Natural killer cell (primary cell): ENCODE measurements around the gene ITGA5. TPM values are rescaled to one million over a fixed set of nuclear protein-coding genes. Genes with fewer than 3 reads are reported as not detected.

Source experiments
- ATAC-seq, 3 donors: fragments of 150-1000 bp in 2 of 3; fragments of 200-7000 bp in 1 of 3; cut with Tn5 transposase; 1 replicate in 1 of 3; 2 replicates in 2 of 3; pipeline ENCODE4 v1.10.0; 2021; ENCODE audit warnings: mild to moderate bottlenecking in 2 of 3, moderate library complexity in 2 of 3
- DNase-seq, 2 donors: peaks; one replicate each; pipeline versions ENCODE4 v3.0.0 to v3.0.0-alpha.2; 2013 to 2021; ENCODE audit warnings: mixed read lengths in 1 of 2
- H3K27ac ChIP-seq: one replicate; pipeline ENCODE4 v1.5.1; 2013; ENCODE audit warnings: mild to moderate bottlenecking, low read length
- H3K27me3 ChIP-seq: one replicate; pipeline ENCODE4 v1.6.1; 2013; ENCODE audit warnings: low read length; ENCODE audit not compliant: control insufficient read depth, insufficient read depth
- H3K36me3 ChIP-seq: one replicate; pipeline ENCODE4 v1.6.1; 2013; ENCODE audit warnings: low read length; ENCODE audit not compliant: control insufficient read depth, insufficient read depth
- H3K4me1 ChIP-seq: one replicate; pipeline ENCODE4 v1.6.1; 2013; ENCODE audit warnings: low read length; ENCODE audit not compliant: control insufficient read depth, insufficient read depth
- H3K4me3 ChIP-seq: one replicate; pipeline ENCODE4 v1.5.1; 2013; ENCODE audit warnings: low read length
- H3K9me3 ChIP-seq: one replicate; pipeline ENCODE4 v1.6.1; 2013; ENCODE audit warnings: low read length; ENCODE audit not compliant: control insufficient read depth, insufficient read depth
- H3K27ac Mint-ChIP-seq, 2 donors: one replicate each; pipeline ENCODE4 v1.8.0; 2022; ENCODE audit warnings: mild to moderate bottlenecking in 2 of 2, mixed read lengths in 2 of 2, moderate library complexity in 1 of 2
- H3K27me3 Mint-ChIP-seq, 2 donors: one replicate each; pipeline ENCODE4 v1.8.0; 2022; ENCODE audit warnings: low read depth in 2 of 2, mixed read lengths in 2 of 2
- H3K36me3 Mint-ChIP-seq: one replicate; pipeline ENCODE4 v1.8.0; 2022; ENCODE audit warnings: mixed read lengths
- H3K4me1 Mint-ChIP-seq, 2 donors: one replicate each; pipeline ENCODE4 v1.8.0; 2022; ENCODE audit warnings: mixed read lengths in 2 of 2
- H3K4me3 Mint-ChIP-seq: one replicate; pipeline ENCODE4 v1.8.0; 2022; ENCODE audit warnings: mild to moderate bottlenecking, moderate library complexity, mixed read lengths
- H3K9me3 Mint-ChIP-seq, 2 donors: one replicate each; pipeline ENCODE4 v1.8.0; 2022; ENCODE audit warnings: mixed read lengths in 2 of 2
- WGBS: methylation state at CpG from one replicate; pipeline ENCODE4 v1.1.7; 2013; ENCODE audit warnings: missing lambda C conversion rate; ENCODE audit not compliant: insufficient coverage; 5-methylcytosine and 5-hydroxymethylcytosine counted together
- intact Hi-C: fragments of 100-400 bp; cut with micrococcal nuclease; formaldehyde crosslinking; loops from one replicate; pipeline ENCODE4 v1.14.2; 2022
- total RNA-seq, 4 donors: library from RNA; stranded (reverse); fragments of 120-200 nt in 1 of 4; gene quantifications; one replicate each; pipeline versions ENCODE4 v1.2.3 to v1.2.4, GENCODE V29; 2013 to 2022
- TF ChIP-seq, protein P1 (sequence below): fragments of 200-600 bp; IDR thresholded peaks from one replicate; pipeline ENCODE4 v1.8.0; 2022; ENCODE audit warnings: antibody characterized with exemption

ITGA5 gene
- total RNA-seq, 3 donors from 2014 or later (not counting 1 experiment from before 2014, with no cell fraction given) = 177 to 232 (median 207) TPM

DNA sequence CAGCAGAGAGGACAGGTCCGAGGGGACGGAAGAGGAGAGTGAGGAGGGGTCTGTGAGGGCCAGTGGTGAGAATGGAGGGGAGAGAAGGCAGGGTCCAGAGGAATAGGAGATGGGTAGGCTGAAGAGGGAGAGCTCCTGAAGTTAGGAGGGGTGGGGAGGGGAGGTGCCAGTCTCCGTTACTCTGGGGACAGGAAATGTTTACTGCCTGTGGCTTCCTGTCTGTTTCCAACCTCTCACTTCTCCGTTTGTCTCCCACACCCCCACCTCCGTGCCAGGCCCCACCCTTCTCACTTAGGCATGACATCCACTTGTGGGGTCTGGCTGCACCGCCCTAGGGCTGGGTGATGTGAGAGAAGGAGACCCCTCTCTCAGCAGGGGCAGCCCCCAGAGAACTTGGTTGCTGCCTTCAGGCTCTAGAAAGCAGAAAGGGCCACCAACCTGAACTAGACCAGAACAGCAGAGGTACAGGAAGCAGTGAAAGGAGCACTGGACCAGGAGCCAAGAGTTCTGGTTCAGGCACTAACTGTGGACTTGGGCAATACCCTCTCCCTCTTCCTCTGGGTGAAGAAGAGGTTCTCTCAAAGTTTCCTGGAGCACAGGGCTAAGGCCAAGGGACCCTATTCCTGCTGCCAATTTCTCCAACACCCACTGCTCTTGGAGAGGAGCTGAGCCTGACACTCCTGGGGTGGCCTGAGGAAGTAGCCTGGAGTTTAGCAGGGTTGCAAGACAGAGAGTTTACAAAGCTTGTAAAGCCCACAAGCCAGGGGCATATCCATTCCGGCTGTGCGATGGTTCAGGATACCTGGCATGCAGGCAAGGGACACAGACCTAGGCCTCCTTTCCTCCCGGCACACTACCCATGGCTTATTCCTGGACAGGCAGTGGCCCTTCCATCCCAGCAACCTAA lies 5.5 kb downstream of the ITGA5 start:
- Mint-ChIP-seq H3K9me3 (no peaks in the 10 kb centered on the region), H3K4me3 (peak overlapping the region; percentile 72), H3K4me1 (peaks cover 62 to 85% of the 10 kb centered on the region in 2 donors), H3K27me3 (no peaks in the 10 kb centered on the region), H3K27ac (peak overlapping the region; percentile 87 to 91), H3K36me3 (no peaks in the 10 kb centered on the region)
- H3K36me3 ChIP-seq = peaks cover 20% of the 10 kb centered on the region
- DNase-seq (peak; percentile 74 to 92), ATAC-seq (peak; percentile 73 to 92 (median 85))
- H3K4me1 ChIP-seq = peaks cover 92% of the 10 kb centered on the region
- intact Hi-C loops = no loop called here
- no peaks in the 10 kb centered on the region for H3K27me3 ChIP-seq
- TF ChIP-seq, protein P1, sequence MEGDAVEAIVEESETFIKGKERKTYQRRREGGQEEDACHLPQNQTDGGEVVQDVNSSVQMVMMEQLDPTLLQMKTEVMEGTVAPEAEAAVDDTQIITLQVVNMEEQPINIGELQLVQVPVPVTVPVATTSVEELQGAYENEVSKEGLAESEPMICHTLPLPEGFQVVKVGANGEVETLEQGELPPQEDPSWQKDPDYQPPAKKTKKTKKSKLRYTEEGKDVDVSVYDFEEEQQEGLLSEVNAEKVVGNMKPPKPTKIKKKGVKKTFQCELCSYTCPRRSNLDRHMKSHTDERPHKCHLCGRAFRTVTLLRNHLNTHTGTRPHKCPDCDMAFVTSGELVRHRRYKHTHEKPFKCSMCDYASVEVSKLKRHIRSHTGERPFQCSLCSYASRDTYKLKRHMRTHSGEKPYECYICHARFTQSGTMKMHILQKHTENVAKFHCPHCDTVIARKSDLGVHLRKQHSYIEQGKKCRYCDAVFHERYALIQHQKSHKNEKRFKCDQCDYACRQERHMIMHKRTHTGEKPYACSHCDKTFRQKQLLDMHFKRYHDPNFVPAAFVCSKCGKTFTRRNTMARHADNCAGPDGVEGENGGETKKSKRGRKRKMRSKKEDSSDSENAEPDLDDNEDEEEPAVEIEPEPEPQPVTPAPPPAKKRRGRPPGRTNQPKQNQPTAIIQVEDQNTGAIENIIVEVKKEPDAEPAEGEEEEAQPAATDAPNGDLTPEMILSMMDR = no peak
- peak overlapping the region; percentile 27 for H3K4me3 ChIP-seq
- no peaks in the 10 kb centered on the region for H3K9me3 ChIP-seq
- WGBS = 41% methylated on average over 6 of the region's 9 CpGs
- H3K27ac ChIP-seq = peak overlapping the region; percentile 89

DNA sequence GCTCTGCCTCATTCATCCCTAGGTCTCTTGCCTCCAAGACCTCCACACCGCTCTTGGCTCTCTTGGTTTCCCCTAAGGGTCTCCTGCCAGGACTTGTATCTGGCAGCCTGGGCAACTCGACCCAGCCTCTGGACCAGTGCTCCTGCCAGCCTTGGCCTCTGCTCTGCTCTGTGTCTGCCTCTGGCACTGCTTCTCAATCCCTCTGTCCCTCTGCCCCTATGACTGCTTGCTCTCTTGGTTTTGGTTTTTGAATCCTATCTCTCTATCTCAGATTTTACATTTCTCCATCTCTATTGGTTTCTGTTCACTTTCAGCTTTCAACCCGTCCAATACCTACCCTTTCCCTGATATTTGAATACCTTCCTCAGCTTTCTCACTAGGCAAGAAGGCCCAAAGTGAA lies 6.3 kb downstream of the ITGA5 start:
- 73% methylated on average over 2 of the region's 3 CpGs for WGBS
- Histone ChIP-seq H3K27ac (peak overlapping the region; percentile 89), H3K36me3 (peaks cover 26% of the 10 kb centered on the region), H3K4me1 (peaks cover 90% of the 10 kb centered on the region), H3K27me3 (no peaks in the 10 kb centered on the region), H3K4me3 (peak overlapping the region; percentile 27), H3K9me3 (no peaks in the 10 kb centered on the region)
- Mint-ChIP-seq H3K4me1 (peaks cover 56 to 83% of the 10 kb centered on the region in 2 donors), H3K4me3 (peak overlapping the region; percentile 72), H3K9me3 (no peaks in the 10 kb centered on the region), H3K36me3 (no peaks in the 10 kb centered on the region), H3K27ac (peak overlapping the region; percentile 87 to 91), H3K27me3 (no peaks in the 10 kb centered on the region)
- ATAC-seq = peak in 2 of 3 donors; percentile 7 to 17
- DNase-seq = peak in 1 of 2 donors; percentile 53
- intact Hi-C loops = no loop called here
- TF ChIP-seq, protein P1 = no peak

DNA sequence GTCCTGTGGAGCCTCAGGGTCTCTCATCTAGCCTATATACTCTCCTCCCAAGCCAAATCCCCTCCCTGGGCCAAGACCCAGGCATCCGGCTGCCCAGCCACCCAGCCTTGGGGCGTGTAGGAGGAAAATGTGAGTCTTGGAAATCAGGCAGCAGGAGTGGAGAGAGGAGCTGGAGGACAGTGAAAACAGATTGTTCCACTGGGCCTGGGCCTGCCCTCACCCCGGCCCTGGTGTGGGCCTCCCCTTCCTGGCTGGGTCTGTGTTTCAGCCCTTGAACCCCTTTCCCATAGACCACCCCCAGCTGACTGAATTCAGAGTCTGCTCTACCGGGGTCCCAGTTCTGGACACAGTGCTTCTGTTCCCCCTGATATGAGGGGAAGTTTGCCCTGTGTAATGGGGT lies 6.7 kb downstream of the ITGA5 start:
- H3K27me3 Mint-ChIP-seq = no peaks in the 10 kb centered on the region
- H3K27me3 ChIP-seq = no peaks in the 10 kb centered on the region
- 40% methylated on average over 3 of the region's 4 CpGs for WGBS

More for the DNA sequence above, 6.7 kb downstream of the ITGA5 start:
- Mint-ChIP-seq H3K4me3 (peak overlapping the region; percentile 72), H3K4me1 (peaks cover 53 to 83% of the 10 kb centered on the region in 2 donors), H3K9me3 (no peaks in the 10 kb centered on the region), H3K27ac (peak overlapping the region; percentile 87 to 91), H3K36me3 (peaks cover 1% of the 10 kb centered on the region)
- TF ChIP-seq, protein P1 = no peak
- H3K36me3 ChIP-seq = peaks cover 30% of the 10 kb centered on the region
- no peak for ATAC-seq
- peaks cover 89% of the 10 kb centered on the region for H3K4me1 ChIP-seq
- no peaks in the 10 kb centered on the region for H3K9me3 ChIP-seq
- peak overlapping the region; percentile 27 for H3K4me3 ChIP-seq
- H3K27ac ChIP-seq = peak overlapping the region; percentile 89
- DNase-seq = no peak
- intact Hi-C loops = no loop called here
